A549 treated with GW870086 at 1 μM for 4 hours (cell line): Measurements from ENCODE around the gene MVP. TPM values are rescaled to one million over a fixed set of nuclear protein-coding genes. Genes with fewer than 3 reads are reported as not detected.

Experiments
- total RNA-seq: library from RNA; stranded (reverse); fragments of 200-300 nt; extraction: Qiagen RNA extraction; gene quantifications from 5 replicates; pipeline ENCODE4 v1.2.3, GENCODE V29; 2022; ENCODE audit warnings: low read depth

MVP gene
- total RNA-seq: 123 to 143 TPM (median 140 TPM) in 5 replicates

GRCh38 chr16:29820271-29820701, at the start of gene MVP:
MVP (plus strand) TSS chr16:29820462; CDS start chr16:29830550, 10,088 bp downstream.

GRCh38 chr16:29777576-29778350, 42.5 kb upstream of the MVP start, which contains the start of gene ZG16:
ZG16 (plus strand) TSS chr16:29778256; CDS start chr16:29779267, 1,011 bp downstream.

DNA sequence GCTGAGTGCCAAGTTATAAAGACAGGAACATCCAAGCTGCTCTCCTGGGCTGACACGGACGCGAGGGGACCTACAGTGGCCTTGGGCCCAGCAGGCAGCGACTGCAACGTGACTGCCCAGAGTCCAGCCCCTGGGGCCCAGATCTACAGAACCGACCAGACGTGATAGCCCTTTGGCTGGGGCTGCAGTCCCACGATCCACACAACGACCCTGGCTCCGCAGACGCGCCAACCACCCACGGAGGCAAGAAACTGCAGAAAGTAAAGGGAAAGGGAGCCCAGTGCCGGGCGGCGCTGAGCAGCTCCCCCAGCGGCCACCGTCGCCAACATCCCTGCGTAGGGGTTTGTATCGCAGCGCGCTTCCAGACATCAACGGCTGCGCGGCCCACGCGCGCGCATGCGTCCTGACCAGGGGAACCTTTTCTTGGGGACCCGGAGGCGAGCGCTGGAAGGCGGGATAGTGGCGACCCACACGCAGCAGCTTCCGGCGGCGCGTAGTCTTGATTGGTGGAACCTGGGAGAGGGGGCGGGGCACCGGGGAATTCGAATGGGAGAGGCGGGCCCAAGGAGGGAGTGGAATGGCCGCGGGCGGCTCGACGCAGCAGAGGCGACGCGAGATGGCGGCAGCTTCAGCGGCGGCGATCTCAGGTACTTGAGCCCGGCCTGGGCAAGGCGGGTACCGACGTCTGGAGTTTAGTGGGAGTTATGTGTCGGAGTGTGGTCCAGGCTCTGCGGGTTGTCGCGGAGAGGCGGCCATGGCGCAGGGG, 29.9 kb upstream of the MVP start, which contains the start of gene KIF22:
KIF22 (plus strand) TSS at position 569 of the 766 bp plus-strand sequence; CDS start at position 578, 9 bp downstream.

GRCh38 chr16:29806099-29806579, 14.1 kb upstream of the MVP start, which contains the start of gene MAZ:
MAZ (plus strand) TSS chr16:29806529; CDS start chr16:29806702, 173 bp downstream.

GRCh38 chr16:29811896-29812665, 8.2 kb upstream of the MVP start, which contains the start of gene PRRT2:
PRRT2 (plus strand) TSS chr16:29812193; CDS start chr16:29813055, 862 bp downstream.

DNA sequence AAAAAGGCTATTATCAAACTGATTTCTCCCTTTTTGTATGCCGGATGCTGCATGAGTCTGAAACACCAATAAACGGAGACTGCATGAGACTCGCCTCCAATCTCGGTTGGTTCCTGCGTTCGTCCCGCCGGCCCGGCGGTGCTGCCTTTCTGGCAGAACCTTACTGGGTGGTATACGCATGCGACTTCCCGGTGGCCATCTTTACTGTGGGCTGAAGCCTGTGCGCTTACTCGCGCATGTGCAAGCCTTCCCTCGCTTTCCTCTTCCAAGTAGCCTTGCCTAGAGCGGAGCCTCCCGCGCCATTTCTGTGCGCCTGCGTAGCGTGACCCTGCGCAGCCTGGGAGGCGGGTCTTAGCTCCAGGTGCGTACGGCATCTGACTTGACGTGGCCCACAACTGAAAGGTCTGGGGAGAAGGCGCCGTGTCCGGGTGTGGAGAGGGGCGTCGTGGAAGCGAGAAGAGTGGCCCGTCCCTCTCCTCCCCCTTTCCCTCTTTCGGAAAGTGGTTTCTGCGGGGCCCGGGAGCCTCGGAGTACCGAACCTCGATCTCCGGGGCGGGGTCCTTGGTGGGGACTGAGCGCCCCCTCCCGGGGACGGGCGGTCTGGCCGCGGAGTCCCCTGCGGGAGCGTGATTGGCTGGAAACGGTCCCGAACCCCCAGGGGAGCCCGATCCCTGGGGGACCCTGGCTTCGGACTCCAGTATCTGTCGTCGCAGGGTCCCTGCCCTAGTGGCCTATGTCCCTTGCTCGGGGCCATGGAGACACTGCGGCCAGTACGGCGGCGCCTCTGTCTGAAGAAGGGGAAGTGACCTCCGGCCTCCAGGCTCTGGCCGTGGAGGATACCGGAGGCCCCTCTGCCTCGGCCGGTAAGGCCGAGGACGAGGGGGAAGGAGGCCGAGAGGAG, 4.2 kb upstream of the MVP start, which contains the start of gene PAGR1:
PAGR1 (plus strand) TSS at position 360 of the 901 bp plus-strand sequence; CDS start at position 734, 374 bp downstream.

DNA sequence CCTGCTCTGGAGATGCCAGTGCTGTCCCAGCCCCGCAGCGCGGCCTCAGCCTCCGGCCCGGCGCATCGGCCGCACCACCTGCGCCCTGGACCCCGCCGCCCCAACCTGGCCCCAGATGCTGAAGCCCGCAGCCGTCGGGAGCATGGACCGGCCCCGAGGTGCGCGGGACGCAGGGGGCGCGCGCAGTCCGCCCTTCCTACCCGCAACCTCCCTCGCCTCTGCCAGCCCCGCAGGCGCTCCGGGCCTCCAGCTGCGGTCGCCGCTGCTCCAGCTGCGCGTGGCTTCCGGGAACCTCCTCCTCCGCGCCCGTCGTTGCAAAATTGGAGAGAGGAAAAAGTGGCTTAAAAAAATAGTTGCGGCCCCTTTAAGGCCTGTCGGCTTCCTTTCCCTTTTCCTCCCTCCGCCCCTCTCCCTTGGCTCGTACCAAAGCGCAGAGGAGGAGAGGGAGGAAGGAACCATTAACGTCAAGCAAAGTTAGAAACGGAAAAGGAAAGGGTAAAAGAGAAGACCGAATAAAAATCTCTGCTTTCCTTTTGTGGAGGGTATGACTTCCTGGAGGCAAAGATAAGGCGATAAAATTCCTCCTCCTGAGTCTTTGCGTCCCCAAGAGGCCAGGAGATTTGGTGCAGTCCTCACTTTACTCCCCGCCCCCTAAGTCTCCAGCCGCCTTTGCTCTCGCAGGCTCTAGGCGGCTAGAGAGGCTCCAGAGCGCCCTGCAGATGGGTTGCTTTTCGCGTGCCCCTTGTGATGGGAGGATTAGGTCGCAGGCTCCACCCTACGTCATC, 42.8 kb downstream of the MVP start, which contains the start of gene CDIPT:
CDIPT (minus strand) TSS at position 343 of the 785 bp plus-strand sequence. CDS start 369 bp downstream, outside the sequence.

Other genes with a start within 250 kb of the MVP start
- gene SPN, start 157.2 kb upstream of the MVP start, total RNA-seq: not detected in 5 replicates
- gene QPRT, start 141.3 kb upstream of the MVP start, total RNA-seq: 0.56 to 1.4 TPM (median 0.76 TPM) in 5 replicates
- gene C16orf54, start 74.5 kb upstream of the MVP start, total RNA-seq: not detected in 5 replicates
- gene ZG16, start 42.2 kb upstream of the MVP start, total RNA-seq: not detected in 5 replicates
- 78.8 to 94.4 TPM (median 85.8 TPM) in 5 replicates for gene KIF22, start 29.7 kb upstream of the MVP start, total RNA-seq
- 131 to 168 TPM (median 160 TPM) in 5 replicates for gene MAZ, start 13.9 kb upstream of the MVP start, total RNA-seq
- gene PRRT2, start 8.3 kb upstream of the MVP start, total RNA-seq: 0.18 to 0.44 TPM (median 0.31 TPM) in 5 replicates
- gene PAGR1, start 4.3 kb upstream of the MVP start, total RNA-seq: 36.8 to 45.5 TPM (median 40.2 TPM) in 5 replicates
- 63.2 to 92.0 TPM (median 89.5 TPM) in 5 replicates for gene CDIPT, start 42.8 kb downstream of the MVP start, total RNA-seq
- gene SEZ6L2, start 79.1 kb downstream of the MVP start, total RNA-seq: 17.0 to 21.8 TPM (median 20.7 TPM) in 5 replicates
- gene ASPHD1, start 80.0 kb downstream of the MVP start, total RNA-seq: 15.9 to 27.5 TPM (median 23.8 TPM) in 5 replicates
- gene KCTD13, start 105.8 kb downstream of the MVP start, total RNA-seq: 12.0 to 15.6 TPM (median 15.4 TPM) in 5 replicates
- gene TMEM219, start 141.6 kb downstream of the MVP start, total RNA-seq: 81.2 to 101 TPM (median 94.7 TPM) in 5 replicates
- gene TAOK2, start 153.4 kb downstream of the MVP start, total RNA-seq: 24.7 to 33.4 TPM (median 31.0 TPM) in 5 replicates
- gene HIRIP3, start 175.2 kb downstream of the MVP start, total RNA-seq: 13.9 to 14.9 TPM (median 14.3 TPM) in 5 replicates
- 95.8 to 108 TPM (median 104 TPM) in 5 replicates for gene INO80E, start 175.8 kb downstream of the MVP start, total RNA-seq
- 1.7 to 2.3 TPM (median 1.9 TPM) in 5 replicates for gene DOC2A, start 190.6 kb downstream of the MVP start, total RNA-seq
- not detected in 5 replicates for gene C16orf92, start 202.7 kb downstream of the MVP start, total RNA-seq
- gene TLCD3B, start 210.8 kb downstream of the MVP start, total RNA-seq: 0.10 to 0.31 TPM (median 0.23 TPM) in 5 replicates
- 1,570 to 1,920 TPM (median 1,807 TPM) in 5 replicates for gene ALDOA, start 245.3 kb downstream of the MVP start, total RNA-seq